IMR-90 (cell line): ENCODE measurements around the gene WWP2.

Experiments
- BHLHE40 ChIP-seq: fragments of 150-350 bp; IDR thresholded peaks from 2 replicates; pipeline ENCODE4 v1.6.1; 2016; ENCODE audit warnings: mild to moderate bottlenecking, low read depth, low read length
- MAZ ChIP-seq: IDR thresholded peaks from 2 replicates; pipeline ENCODE4 v1.6.1; 2012; ENCODE audit warnings: low read depth, mild to moderate bottlenecking, low read length, improper control_type of control experiment, moderate library complexity, borderline replicate concordance
- MXI1 ChIP-seq: IDR thresholded peaks from 2 replicates; pipeline ENCODE4 v1.6.1; 2012; ENCODE audit warnings: low read depth, mild to moderate bottlenecking, low read length, moderate library complexity, borderline replicate concordance
- POLR2A ChIP-seq: IDR thresholded peaks from 2 replicates; pipeline ENCODE4 v1.6.1; 2012; ENCODE audit warnings: mild to moderate bottlenecking, low read depth, low read length
- RAD21 ChIP-seq: IDR thresholded peaks from 2 replicates; pipeline ENCODE4 v1.6.1; 2012; ENCODE audit warnings: low read length, improper control_type of control experiment
- TF ChIP-seq, protein P1 (sequence below): conservative IDR thresholded peaks from 2 replicates; pipeline ENCODE4 v1.5.1; 2012; ENCODE audit warnings: mild to moderate bottlenecking, low read depth, low read length, improper control_type of control experiment
- TF ChIP-seq, protein P2 (sequence below): fragments of 150-350 bp; IDR thresholded peaks from 2 replicates; pipeline ENCODE4 v1.6.1; 2017; ENCODE audit warnings: mild to moderate bottlenecking, antibody characterized with exemption, low read length, low read depth

DNA sequence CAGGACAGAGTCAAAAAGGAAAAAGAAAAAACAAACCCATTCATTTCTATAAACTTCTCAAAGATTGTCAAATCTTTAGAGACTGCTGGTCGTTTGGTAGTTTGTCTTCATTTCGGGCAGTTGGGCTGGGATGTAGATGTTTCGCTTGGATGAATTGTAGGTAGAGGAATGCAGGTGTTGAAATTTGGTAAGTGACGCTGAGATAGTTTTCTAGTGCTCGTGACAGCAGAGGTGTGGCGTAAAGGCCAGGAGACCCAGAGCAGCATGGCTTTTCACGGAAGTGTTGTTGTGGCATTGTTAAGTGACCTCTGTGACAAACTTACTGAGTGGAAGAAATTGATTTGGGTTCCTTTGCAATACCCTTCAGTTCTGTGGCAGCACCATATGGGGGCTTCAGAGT, 110.8 kb downstream of the WWP2 start:
- TF ChIP-seq POLR2A (no peak), MXI1 (no peak), MAZ (no peak), RAD21 (no peak), BHLHE40 (no peak)
- TF ChIP-seq, protein P1, sequence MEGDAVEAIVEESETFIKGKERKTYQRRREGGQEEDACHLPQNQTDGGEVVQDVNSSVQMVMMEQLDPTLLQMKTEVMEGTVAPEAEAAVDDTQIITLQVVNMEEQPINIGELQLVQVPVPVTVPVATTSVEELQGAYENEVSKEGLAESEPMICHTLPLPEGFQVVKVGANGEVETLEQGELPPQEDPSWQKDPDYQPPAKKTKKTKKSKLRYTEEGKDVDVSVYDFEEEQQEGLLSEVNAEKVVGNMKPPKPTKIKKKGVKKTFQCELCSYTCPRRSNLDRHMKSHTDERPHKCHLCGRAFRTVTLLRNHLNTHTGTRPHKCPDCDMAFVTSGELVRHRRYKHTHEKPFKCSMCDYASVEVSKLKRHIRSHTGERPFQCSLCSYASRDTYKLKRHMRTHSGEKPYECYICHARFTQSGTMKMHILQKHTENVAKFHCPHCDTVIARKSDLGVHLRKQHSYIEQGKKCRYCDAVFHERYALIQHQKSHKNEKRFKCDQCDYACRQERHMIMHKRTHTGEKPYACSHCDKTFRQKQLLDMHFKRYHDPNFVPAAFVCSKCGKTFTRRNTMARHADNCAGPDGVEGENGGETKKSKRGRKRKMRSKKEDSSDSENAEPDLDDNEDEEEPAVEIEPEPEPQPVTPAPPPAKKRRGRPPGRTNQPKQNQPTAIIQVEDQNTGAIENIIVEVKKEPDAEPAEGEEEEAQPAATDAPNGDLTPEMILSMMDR = no peak
- TF ChIP-seq, protein P2, sequence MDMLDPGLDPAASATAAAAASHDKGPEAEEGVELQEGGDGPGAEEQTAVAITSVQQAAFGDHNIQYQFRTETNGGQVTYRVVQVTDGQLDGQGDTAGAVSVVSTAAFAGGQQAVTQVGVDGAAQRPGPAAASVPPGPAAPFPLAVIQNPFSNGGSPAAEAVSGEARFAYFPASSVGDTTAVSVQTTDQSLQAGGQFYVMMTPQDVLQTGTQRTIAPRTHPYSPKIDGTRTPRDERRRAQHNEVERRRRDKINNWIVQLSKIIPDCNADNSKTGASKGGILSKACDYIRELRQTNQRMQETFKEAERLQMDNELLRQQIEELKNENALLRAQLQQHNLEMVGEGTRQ = no peak
